ENCODE measurements around the gene TADA2A.

Gene TADA2A

GRCh38 chr17:37466471-37466870 lies 59.8 kb downstream of the TADA2A start:
- peaks cover 3% of the 10 kb centered on the region for H3K4me1 Mint-ChIP-seq
- no peaks in the 10 kb centered on the region for H3K9me3 Mint-ChIP-seq
- no peak for DNase-seq (ENCODE audit: low spot score in 2 of 2)
- H3K27ac Mint-ChIP-seq: peak overlapping the region; percentile 69
- no peak overlapping the region for H3K4me3 Mint-ChIP-seq
- H3K36me3 Mint-ChIP-seq: peaks cover 96% of the 10 kb centered on the region
- no peak for ATAC-seq

- no peaks in the 10 kb centered on the region for H3K4me1 Mint-ChIP-seq
- DNase-seq (ENCODE audit: low spot score in 2 of 2) (no peak), ATAC-seq (no peak)
- H3K4me3 Mint-ChIP-seq: no peak overlapping the region
- no peaks in the 10 kb centered on the region for H3K9me3 Mint-ChIP-seq
- H3K36me3 Mint-ChIP-seq: peaks cover 100% of the 10 kb centered on the region
- no peak overlapping the region for H3K27ac Mint-ChIP-seq
Observed at GRCh38 chr17:37470181-37470580, 63.5 kb downstream of the TADA2A start.

- no peak for DNase-seq (ENCODE audit: low spot score in 2 of 2)
- Mint-ChIP-seq H3K4me3 (no peak overlapping the region), H3K27ac (no peak overlapping the region), H3K9me3 (no peaks in the 10 kb centered on the region), H3K36me3 (peaks cover 97% of the 10 kb centered on the region), H3K4me1 (no peaks in the 10 kb centered on the region)
- ATAC-seq: no peak
Observed at GRCh38 chr17:37475731-37476420, 69.2 kb downstream of the TADA2A start.

- no peak for ATAC-seq
- Mint-ChIP-seq H3K9me3 (no peaks in the 10 kb centered on the region), H3K36me3 (peaks cover 91% of the 10 kb centered on the region), H3K4me3 (no peak overlapping the region), H3K27ac (peak overlapping the region; percentile 70), H3K4me1 (no peaks in the 10 kb centered on the region)
- no peak for DNase-seq (ENCODE audit: low spot score in 2 of 2)
Observed at GRCh38 chr17:37476431-37477120, 69.9 kb downstream of the TADA2A start.

GRCh38 chr17:37478187-37478586 lies 71.5 kb downstream of the TADA2A start:
- Mint-ChIP-seq H3K9me3 (no peaks in the 10 kb centered on the region), H3K4me1 (no peaks in the 10 kb centered on the region), H3K4me3 (no peak overlapping the region), H3K36me3 (peaks cover 75% of the 10 kb centered on the region), H3K27ac (no peak overlapping the region)
- DNase-seq (ENCODE audit: low spot score in 2 of 2) (no peak), ATAC-seq (no peak)

- no peak overlapping the region for H3K4me3 Mint-ChIP-seq
Observed at GRCh38 chr17:37479025-37479424, 72.3 kb downstream of the TADA2A start.

GRCh38 chr17:37480427-37480826 lies 73.7 kb downstream of the TADA2A start:
- Mint-ChIP-seq H3K4me3 (no peak overlapping the region), H3K9me3 (no peaks in the 10 kb centered on the region), H3K36me3 (peaks cover 52% of the 10 kb centered on the region), H3K27ac (no peak overlapping the region), H3K4me1 (no peaks in the 10 kb centered on the region)
- ATAC-seq (no peak), DNase-seq (ENCODE audit: low spot score in 2 of 2) (no peak)

More at GRCh38 chr17:37479025-37479424, 72.3 kb downstream of the TADA2A start:
- Mint-ChIP-seq H3K4me1 (no peaks in the 10 kb centered on the region), H3K9me3 (no peaks in the 10 kb centered on the region), H3K36me3 (peaks cover 66% of the 10 kb centered on the region), H3K27ac (no peak overlapping the region)
- DNase-seq (ENCODE audit: low spot score in 2 of 2): no peak
- ATAC-seq: no peak

GRCh38 chr17:37481001-37481665 lies 74.4 kb downstream of the TADA2A start:
- Mint-ChIP-seq H3K4me1 (no peaks in the 10 kb centered on the region), H3K4me3 (no peak overlapping the region), H3K27ac (no peak overlapping the region), H3K9me3 (no peaks in the 10 kb centered on the region), H3K36me3 (peaks cover 45% of the 10 kb centered on the region)
- DNase-seq (ENCODE audit: low spot score in 2 of 2): no peak
- no peak for ATAC-seq

GRCh38 chr17:37483311-37484039 lies 76.8 kb downstream of the TADA2A start:
- ATAC-seq (no peak), DNase-seq (ENCODE audit: low spot score in 2 of 2) (no peak)
- peaks cover 8% of the 10 kb centered on the region for H3K4me1 Mint-ChIP-seq
- no peaks in the 10 kb centered on the region for H3K9me3 Mint-ChIP-seq
- H3K36me3 Mint-ChIP-seq: peaks cover 22% of the 10 kb centered on the region
- H3K4me3 Mint-ChIP-seq: no peak overlapping the region
- no peak overlapping the region for H3K27ac Mint-ChIP-seq

- ATAC-seq (no peak), DNase-seq (ENCODE audit: low spot score in 2 of 2) (no peak)
- Mint-ChIP-seq H3K36me3 (no peaks in the 10 kb centered on the region), H3K27ac (no peak overlapping the region), H3K4me1 (peaks cover 28% of the 10 kb centered on the region), H3K9me3 (no peaks in the 10 kb centered on the region), H3K4me3 (no peak overlapping the region)
Observed at GRCh38 chr17:37485938-37486570, 79.4 kb downstream of the TADA2A start.

GRCh38 chr17:37488009-37488604 lies 81.4 kb downstream of the TADA2A start:
- peak overlapping the region; percentile 91 for H3K4me3 Mint-ChIP-seq
- no peak for DNase-seq (ENCODE audit: low spot score in 2 of 2)
- peak overlapping the region; percentile 94 for H3K27ac Mint-ChIP-seq
- peaks cover 33% of the 10 kb centered on the region for H3K4me1 Mint-ChIP-seq
- no peaks in the 10 kb centered on the region for H3K36me3 Mint-ChIP-seq
- H3K9me3 Mint-ChIP-seq: no peaks in the 10 kb centered on the region
- no peak for ATAC-seq

- DNase-seq (ENCODE audit: low spot score in 2 of 2) (peak in 1 of 2 donors; percentile 33), ATAC-seq (peak; percentile 72)
- Mint-ChIP-seq H3K27ac (peak overlapping the region; percentile 94), H3K4me1 (peaks cover 33% of the 10 kb centered on the region), H3K36me3 (no peaks in the 10 kb centered on the region), H3K9me3 (no peaks in the 10 kb centered on the region), H3K4me3 (peak overlapping the region; percentile 91)
Observed at GRCh38 chr17:37488607-37489196, 82.0 kb downstream of the TADA2A start.

- H3K9me3 Mint-ChIP-seq: no peaks in the 10 kb centered on the region
- H3K4me3 Mint-ChIP-seq: peak within 1 kb of the TSS; percentile 91
- H3K4me1 Mint-ChIP-seq: peaks cover 33% of the 10 kb centered on the region
- peak; percentile 86 for ATAC-seq
- peak; percentile 72 to 87 for DNase-seq (ENCODE audit: low spot score in 2 of 2)
- H3K27ac Mint-ChIP-seq: peak within 1 kb of the TSS; percentile 94
- no peaks in the 10 kb centered on the region for H3K36me3 Mint-ChIP-seq
Observed at GRCh38 chr17:37489197-37490001, 82.7 kb downstream of the TADA2A start, which contains the start of gene DUSP14. TSS of gene DUSP14 (plus strand) at chr17:37489891. CDS start at chr17:37512273, 22,382 bp downstream.

Measured in stimulated activated effector memory CD8-positive, alpha-beta T cell treated with anti-CD3 and anti-CD28 coated beads, Interleukin-12 subunit alpha, Interleukin-12 subunit beta, amount 100 ng/mL, for 72 hours (primary cell).